HG02970 (cell line): ENCODE data around the gene STIM1.

ENCODE experiments used
- ATAC-seq: cut with Tn5 transposase; IDR thresholded peaks from one replicate; pipeline ENCODE4 v1.9.1; 2021; ENCODE audit warnings: mild to moderate bottlenecking, moderate library complexity, moderate number of reproducible peaks; ENCODE audit not compliant: unreplicated experiment, low FRiP score

STIM1 gene

DNA sequence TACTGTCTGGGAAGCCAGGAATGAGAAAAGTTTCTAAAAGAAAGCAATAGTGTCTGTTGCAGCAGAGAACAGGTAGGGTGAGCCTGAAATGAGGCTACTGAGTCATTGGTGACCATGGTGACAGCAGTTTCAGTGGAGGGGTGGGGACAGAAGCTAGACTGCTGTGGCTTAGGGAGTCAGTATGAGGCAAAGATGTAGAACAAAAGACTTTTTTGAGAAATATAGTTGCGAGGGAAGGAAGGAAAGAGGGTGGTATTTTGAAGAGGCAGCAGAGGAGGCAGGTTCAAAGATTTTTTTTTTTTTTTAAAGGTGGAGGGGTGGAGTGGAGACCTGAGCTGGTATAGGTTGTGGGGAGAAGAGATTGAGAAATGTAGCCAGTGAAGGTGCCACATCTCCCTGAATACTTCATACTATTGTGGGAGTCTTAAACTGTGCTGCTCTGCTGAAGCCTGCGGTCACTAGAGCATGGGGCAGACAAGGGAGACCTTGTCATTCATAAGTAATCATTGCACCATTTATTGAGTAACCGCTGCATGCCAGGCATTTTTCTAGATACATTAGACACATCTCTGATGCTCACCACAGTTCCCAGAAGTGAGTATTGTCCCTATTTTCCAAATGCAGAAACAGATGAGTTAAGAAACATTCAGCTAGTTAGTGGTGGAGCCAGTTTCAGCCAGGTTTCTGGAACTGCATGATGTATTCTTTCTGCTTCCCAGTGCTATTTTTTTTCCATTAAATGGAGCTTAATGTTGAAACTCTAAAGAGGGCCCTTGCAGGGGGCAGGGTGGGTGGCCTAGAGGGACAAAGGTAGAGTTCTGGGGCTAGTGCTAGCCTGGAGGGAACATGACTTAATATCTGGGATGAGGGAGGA, 49.9 kb downstream of the STIM1 start:
- ATAC-seq: no peak

DNA sequence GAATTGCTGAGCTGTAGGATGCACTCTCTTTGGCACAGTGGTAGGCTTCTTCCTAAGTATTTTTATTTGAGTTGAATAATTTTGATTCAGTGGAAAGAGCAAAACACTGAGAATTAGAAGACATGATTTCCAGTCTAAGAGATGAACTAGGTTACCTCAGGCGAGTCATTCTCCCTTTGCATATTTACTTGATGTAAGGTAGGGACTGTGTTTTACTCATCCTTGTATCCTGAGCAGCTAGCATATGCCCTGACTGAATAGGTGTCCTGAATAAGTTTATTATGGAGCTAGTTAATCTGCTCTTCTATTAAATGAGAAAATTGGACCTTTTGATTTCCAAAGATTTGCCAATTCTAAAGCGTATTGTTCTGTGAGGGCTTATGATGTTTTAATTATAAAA, 50.7 kb downstream of the STIM1 start:
- no peak for ATAC-seq

DNA sequence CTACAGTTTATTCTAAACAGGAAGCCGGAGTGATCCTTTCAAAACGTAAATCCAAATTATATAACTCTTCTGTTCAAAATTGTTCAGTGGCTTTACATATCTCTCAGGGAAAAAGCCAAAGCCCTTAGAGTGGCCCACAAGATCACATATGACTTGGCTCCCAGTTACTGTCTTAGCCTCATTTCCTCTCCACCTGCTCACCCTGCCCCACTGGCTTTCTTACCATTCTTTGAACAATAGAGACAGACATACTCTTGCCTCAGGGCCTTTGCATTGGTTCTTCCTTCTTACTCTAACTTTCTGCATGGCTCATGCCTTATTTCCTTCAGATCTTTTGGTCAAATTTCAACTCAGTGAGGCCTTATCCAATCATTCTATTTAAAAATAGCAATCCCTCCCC, 52.1 kb downstream of the STIM1 start:
- ATAC-seq: no peak

DNA sequence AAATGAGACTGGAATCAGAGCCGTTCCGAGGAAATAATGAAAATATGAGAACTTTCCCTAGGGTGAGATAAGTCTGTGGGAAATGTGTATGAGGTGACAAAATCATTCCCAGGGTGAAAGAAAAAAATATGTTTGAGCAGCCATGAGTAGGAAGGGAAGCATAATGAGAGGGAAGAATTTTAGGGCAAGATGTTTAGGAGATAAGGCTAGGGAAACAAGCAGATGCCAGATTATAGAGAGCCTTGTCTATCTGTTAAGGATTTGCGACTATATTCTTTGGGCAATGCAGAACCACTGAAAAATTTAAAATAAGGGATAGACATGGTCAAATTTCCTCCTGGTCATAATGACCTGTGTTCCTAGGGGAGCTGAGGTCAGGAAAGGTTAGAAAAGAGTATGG, 54.4 kb downstream of the STIM1 start:
- no peak for ATAC-seq

DNA sequence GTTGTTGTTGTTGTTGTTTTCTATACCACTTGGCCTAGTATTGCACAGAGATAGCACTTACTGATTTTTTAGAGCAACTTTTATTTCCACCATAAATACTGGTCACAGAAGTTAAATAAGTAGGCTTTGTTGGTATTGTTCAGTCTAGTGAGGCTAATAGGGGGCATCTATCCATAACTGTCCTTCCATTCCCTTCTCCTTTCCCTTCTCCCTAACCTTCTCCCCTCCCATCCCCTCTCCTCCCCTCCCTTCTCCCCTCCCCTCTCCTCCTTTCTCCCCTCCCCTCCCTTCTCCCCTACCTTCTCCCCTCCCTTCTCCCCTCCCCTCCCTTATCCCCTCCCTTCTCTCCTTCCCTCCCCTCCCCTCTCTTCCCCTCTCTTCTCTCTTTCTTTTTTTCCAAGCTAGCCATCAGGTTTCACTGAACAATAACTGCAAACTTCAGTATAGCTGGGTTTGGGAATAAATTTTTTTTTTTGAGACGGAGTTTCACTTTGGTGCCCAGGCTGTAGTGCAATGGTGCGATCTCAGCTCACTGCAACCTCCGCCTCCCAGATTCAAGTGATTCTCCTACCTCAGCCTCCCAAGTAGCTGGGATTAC, 56.5 kb downstream of the STIM1 start:
- ATAC-seq: no peak

DNA sequence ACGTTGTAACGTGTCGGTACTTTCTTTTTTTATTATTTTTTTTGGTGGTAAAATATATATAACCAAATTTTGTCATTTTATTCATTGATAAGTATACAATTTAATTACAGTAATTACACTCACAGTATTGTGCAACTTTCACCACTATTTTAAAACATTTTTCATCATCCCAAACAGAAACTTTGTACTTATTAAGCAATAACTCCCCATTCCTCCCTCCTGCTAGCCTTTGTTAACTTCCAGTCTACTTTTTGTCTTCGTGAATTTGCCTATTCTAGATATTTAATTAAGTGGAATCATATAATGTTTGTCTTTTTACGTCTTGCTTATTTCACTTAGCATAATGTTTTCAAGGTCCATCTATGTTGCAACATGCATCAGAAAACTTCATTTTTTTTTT, 58.5 kb downstream of the STIM1 start:
- no peak for ATAC-seq

DNA sequence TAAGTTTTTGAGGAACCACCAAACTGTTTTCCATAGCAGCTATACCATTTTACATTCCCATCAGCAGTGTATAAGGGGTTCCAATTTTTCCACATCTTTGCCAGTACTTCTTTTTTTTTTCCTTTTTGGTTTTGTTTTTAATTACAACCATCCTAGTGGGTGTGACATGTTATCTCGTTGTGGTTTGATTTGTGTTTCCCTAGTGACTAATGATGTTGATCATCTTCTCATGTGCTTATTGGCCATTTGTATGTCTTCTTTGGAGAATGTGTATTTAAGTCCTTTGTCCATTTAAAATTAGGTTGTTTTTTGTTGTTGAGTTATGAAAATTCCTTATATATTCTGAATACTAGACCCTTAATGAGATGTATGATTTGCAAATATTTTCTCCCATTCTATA, 59.3 kb downstream of the STIM1 start:
- no peak for ATAC-seq

DNA sequence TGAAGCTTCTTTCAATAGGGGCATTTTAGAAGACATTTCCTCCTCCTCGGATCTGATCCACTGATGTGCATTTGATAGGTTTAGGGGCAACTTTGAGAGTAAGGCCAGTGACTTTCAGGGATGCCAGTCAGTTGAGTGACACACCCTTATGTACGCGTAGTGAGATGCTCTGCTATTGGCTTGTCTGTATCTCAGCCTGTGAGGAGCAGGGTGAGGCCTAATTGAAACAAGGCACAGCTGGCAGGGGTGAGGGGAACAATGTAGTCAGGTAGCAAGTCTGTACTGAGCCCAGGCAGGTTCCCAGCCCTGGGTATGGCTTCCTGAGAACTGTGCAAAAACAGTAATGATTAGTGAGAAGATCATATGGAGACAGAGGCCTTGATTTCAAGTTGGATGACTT, 61.5 kb downstream of the STIM1 start:
- ATAC-seq: no peak

DNA sequence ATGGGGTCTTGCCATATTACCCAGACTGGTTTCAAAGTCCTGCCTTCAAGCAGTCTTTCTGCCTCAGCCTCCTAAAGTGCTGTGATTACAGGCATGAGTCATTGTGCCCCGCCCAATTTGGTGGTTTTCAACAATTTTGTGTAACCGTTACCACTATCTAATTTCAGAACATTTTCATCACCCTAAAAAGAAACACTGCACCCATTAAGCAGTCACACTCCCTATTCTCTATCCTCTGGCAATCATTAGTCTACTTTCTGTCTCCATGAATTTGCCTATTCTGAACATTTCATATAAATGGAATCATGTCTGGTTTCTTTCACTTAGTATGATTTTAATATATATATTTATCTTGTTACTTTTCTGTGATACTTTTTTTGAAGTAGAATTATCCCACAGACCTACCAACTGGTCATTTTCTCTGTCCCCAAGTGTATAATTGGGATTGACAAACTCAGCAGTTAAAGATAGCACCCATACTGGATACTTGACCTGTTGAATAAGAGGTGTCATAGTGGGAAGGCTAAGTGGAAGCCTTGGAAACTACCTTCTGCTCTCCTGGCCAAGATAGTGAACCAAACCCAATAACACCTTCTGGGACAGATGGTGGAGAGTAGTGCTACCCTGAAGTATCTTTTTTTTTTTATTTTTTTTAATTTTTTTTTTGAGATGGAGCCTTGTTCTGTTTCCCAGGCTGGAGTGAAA, 64.8 kb downstream of the STIM1 start:
- no peak for ATAC-seq

DNA sequence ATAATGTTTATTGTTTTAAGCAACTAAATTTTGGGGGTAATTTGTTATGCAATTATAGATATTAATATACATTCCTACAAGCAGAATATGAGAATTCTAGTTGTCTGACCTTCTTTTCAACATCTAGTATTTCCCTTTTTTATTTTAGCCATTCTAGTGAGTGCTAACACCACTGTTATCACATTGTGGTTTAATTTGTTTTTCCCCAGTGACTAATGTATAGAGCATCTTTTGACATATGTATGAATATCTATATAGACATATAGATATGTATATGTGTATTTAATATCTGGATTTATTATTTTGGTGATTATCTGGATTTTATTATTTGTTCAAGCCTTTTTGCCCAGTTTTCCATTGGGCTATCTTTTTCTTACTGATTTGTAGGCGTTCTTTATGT, 66.6 kb downstream of the STIM1 start:
- ATAC-seq: no peak

DNA sequence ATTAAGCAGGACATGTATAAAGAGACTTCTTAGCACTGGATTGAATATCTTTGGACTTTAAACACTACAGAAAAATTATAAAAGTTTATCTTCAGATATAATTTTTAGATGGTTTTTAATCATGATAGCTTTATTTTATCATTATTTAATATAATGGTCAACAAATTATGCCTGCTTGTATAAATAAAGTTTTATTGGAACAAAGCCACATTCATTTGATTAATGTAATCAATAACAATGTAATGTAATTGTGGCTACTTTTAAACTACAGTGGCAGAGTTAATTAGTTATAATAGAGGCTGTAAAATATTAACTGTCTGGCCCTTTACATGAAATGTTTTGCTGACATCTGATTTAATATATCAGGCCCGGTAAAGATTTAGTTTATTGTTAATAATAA, 70.0 kb downstream of the STIM1 start:
- no peak for ATAC-seq

DNA sequence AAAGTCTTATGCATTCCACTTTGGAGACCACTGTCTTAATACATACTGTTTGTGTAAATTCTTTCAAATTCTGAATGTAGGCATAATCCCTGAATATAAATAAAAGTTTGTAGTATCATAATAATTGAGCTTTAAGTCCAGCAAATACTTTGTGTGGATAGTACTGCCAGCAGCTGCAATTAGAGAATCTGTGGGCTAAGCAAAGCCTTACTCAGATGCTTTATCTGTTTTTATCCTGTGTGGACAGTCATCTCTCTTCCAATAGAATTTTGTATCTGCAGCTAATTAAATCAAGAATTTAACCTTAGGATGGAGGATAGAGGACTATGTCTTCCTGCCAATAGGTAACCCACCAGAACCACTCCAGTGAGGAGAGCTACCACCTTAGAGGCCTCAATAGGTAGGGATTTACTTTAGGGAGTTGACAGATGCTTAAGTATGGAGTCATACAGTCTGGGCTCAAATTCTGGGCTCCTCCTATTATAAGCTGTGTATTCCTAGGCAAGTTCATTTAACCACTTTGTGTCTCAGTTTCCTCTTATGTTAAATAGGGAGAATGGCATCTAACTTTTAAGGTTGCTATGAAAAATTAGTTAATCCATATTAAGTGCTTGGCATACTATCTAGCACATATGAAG, 71.1 kb downstream of the STIM1 start:
- no peak for ATAC-seq

DNA sequence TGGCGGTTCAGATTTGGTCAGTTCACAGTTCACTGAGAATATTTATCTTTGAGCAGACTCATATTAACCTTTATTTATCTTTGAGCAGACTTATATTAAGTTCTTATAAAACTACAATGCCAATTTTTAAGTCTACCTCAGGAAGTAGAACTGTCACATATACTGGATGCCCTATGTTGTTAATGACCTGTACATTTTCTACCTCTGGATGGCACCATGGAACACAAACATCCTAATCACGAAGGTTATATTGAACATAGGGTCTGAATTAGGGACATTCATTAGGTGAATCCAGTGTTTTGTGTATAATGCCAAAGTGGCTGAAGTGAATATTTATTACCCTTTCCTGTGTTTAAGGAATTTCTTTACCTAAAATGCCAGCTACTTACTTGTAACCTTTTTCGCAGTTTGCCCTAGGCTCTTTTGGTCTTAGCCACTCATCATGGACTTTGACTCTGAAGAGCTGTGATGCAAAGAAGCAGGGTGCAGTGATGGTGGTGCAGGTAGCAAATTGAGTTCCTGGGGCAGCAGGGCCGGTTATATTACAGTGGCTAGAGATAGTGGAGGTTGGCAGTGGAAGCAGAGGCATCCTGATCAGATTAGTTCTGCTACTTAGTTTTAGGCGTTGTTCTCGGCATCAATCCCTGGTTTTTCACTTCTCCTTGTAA, 71.8 kb downstream of the STIM1 start:
- no peak for ATAC-seq

DNA sequence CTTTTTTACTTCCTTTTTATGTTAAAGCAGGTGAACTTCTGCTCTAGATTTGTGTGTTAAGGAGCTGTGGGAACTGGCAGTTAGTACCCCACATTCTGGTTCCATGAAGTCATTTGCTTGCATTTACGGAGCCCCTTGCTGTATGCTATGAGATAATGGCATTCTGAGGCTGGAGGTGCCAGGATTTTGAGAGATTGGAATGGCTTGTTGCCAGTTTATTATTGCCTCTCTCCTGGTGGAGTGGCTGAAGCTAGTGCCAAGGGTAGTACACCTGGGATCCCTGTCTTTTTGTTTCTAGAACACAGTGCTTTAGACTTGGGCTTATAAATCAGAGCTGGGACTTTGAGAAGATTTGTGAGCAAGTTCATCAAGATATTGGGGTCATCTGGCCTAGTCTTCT, 73.8 kb downstream of the STIM1 start:
- ATAC-seq: no peak

DNA sequence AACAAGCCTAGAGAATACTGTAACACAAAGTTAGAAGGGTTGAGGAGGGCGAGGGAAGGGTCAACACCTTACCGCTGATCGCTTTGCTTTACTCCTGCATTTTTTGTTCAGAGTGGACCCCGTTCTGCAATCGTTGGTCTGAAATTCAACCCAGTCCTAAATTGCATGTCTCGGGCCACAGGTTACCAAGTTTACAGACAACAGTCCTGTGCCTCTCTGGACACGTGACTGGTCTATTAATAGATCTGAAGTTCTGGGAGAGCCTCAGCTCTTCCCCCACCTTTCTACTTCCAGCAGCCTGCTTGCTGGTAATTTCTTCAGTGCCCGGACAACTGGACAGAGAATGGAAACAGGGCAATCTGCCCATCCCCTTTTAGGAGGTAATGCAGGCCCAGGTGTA, 74.2 kb downstream of the STIM1 start:
- ATAC-seq: no peak

DNA sequence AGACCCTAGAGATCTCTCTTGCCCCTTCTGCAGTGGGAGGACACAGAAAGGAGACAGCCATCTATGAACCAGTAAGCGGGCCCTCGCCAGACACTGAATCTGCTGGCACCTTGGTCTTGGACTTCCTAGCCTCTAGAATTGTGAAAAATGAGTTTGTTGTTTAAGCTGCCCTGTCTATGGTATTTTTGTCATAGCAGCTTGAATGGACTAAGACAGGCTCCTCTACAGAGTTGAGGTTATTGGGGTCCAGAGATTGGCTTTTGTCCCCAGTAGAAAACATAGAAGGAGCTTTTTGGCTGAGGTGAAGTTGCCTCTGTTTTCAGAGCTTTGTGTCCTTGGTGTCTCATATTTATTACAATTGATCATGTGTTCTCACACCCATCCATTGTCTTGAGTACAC, 77.2 kb downstream of the STIM1 start:
- no peak for ATAC-seq

DNA sequence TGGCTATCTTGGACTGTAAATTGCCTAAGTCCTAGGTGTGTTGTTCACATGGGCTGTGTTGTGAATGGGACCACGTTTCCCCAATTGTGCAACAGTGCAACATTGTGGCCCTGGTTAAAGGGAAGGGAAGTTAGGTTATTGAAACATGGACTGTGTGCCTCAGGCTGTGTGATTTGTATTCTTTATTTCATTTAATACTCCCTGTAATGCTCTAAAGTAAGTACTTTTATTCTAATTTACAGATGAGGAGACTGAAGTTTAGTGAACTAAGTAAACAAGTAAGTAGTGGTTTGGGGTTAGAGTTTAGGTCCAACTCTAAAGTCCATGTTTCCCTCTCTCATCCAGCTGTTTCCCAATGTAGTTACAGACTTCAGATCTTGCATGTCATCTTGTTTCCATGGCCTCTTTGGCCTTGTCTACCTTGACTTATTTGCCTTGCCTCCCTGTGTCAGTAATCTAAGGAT, 77.7 kb downstream of the STIM1 start:
- ATAC-seq: no peak

DNA sequence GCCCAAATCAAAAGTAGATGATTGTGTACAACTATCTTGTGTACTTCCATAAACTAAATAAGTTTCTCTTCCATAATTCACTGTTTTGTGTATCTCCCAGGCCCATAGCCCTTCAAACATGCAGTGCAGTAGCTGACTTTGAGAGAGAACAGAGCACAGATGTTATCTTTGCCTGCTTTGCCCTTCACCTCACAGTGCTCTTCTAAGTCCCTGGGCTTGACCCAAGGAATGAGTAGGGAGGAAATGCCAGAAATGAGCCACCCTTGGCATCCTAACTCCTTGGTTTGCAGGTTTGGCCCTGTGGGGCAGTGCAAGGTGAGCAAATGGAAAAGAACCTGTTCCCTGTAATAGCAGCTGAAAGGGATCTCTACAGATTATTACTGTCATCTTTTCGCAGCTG, 79.2 kb downstream of the STIM1 start:
- no peak for ATAC-seq

DNA sequence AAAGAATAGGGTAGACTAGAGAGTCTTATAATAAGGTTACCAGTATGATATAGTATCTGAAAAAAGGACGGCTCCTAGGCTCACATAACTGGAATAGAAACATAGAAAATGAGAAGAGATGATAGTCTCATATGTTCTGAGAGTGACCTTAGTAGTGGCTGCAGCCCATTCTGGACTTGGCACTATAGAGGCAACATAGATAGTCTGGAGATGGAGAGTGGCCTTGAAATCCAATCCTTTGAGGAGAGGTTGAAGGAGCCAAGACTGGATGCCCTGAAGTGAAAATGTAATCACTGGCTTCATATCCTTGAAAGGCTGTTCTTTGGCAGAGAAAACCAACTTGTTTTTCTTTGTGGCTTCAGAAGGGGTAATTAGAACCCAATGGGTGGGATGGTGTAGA, 81.1 kb downstream of the STIM1 start:
- no peak for ATAC-seq

DNA sequence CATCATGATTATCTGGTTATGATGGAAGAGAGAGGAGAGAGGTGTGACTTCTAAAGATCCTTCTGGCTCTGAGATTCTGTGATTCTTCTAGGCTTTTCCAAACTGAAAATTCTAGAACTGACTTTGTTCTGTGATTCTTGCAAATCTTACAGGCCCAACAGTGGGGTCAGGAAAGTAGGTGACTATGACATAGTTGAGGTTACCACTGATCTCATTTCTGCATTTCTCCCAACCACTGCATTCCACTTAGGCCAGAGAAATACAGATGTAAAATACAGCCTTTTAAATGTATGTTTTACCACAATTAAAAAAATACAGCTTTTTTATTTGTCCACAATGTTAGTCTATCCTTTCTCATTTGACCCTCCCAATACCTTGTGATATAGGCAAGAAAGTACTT, 83.7 kb downstream of the STIM1 start:
- ATAC-seq: no peak
